Measurements from ENCODE around the gene BROX.

GRCh38 chr1:222736972-222737371, 24.6 kb downstream of the BROX start, which contains the start of gene FAM177B:
- TF ChIP-seq CTCF (IDR thresholded peaks at IDR 0.05) (no peak), POLR2A (IDR thresholded peaks at IDR 0.05) (no peak)
